HepG2 (cell line): ENCODE measurements around the gene ARMH4. TPM values are rescaled to one million over a fixed set of nuclear protein-coding genes. Genes with fewer than 3 reads are reported as not detected.

Experiments
- CHD4 ChIP-seq: fragments of 200-600 bp; sonication (generic); IDR thresholded peaks from 2 replicates; pipeline ENCODE4 v1.7.0; 2017; ENCODE audit warnings: mild to moderate bottlenecking, low read length, borderline replicate concordance
- ETV5 ChIP-seq: IDR thresholded peaks from 2 replicates; pipeline ENCODE4 v1.6.1; 2018; ENCODE audit warnings: missing biosample characterization, missing genetic modification reagents, inconsistent platforms, borderline replicate concordance
- FOXK2 ChIP-seq: fragments of 450-650 bp; IDR thresholded peaks from 2 replicates; pipeline ENCODE4 v1.6.1; 2016
- KAT7 ChIP-seq: IDR thresholded peaks from 2 replicates; pipeline ENCODE4 v1.6.1; 2018; ENCODE audit warnings: borderline replicate concordance, missing compliant biosample characterization
- KDM4B ChIP-seq: sonication (generic); formaldehyde crosslinking; IDR thresholded peaks from 2 replicates; pipeline ENCODE4 v1.4.0; 2020; ENCODE audit warnings: missing genetic modification reagents
- MAF1 ChIP-seq: sonication (generic); formaldehyde crosslinking; IDR thresholded peaks from 2 replicates; pipeline ENCODE4 v1.5.0; 2020; ENCODE audit warnings: missing genetic modification reagents, borderline replicate concordance
- MBD4 ChIP-seq: IDR thresholded peaks from 2 replicates; pipeline ENCODE4 v1.6.1; 2012; ENCODE audit warnings: low read length, inconsistent platforms, borderline replicate concordance
- NR2F6 ChIP-seq, 2 experiments: IDR thresholded peaks; 2 replicates each; pipeline ENCODE4 v1.6.1; 2016; ENCODE audit warnings: antibody characterized with exemption in 1 of 2, mild to moderate bottlenecking in 1 of 2
- RBM22 ChIP-seq: fragments of 200-400 bp; formaldehyde crosslinking; optimal IDR thresholded peaks from 2 replicates; pipeline ENCODE3; 2017; ENCODE audit warnings: mild to moderate bottlenecking, low read length, moderate library complexity
- ZNF20 ChIP-seq: sonication (generic); formaldehyde crosslinking; IDR thresholded peaks from 2 replicates; pipeline ENCODE4 v1.4.0; 2020; ENCODE audit warnings: mild to moderate bottlenecking, moderate library complexity, missing genetic modification reagents
- ZNF558 ChIP-seq: sonication (generic); formaldehyde crosslinking; IDR thresholded peaks from 2 replicates; pipeline ENCODE4 v1.9.0; 2022; ENCODE audit warnings: mild to moderate bottlenecking, missing genetic modification reagents, borderline replicate concordance
- ZNF563 ChIP-seq: sonication (generic); formaldehyde crosslinking; IDR thresholded peaks from 2 replicates; pipeline ENCODE4 v1.8.0; 2022; ENCODE audit warnings: mild to moderate bottlenecking, moderate library complexity, missing genetic modification reagents
- ZNF674 ChIP-seq: sonication (generic); formaldehyde crosslinking; IDR thresholded peaks from 2 replicates; pipeline ENCODE4 v1.5.0; 2020; ENCODE audit warnings: low read depth, mild to moderate bottlenecking, missing genetic modification reagents
- ZNF703 ChIP-seq: sonication (generic); formaldehyde crosslinking; IDR thresholded peaks from 2 replicates; pipeline ENCODE4 v1.5.1; 2020; ENCODE audit warnings: missing genetic modification reagents, mild to moderate bottlenecking, moderate library complexity, borderline replicate concordance
- ZNF776 ChIP-seq: sonication (generic); formaldehyde crosslinking; IDR thresholded peaks from 2 replicates; pipeline ENCODE4 v1.4.0; 2020; ENCODE audit warnings: mild to moderate bottlenecking, missing genetic modification reagents
- ZNF792 ChIP-seq: IDR thresholded peaks from 2 replicates; pipeline ENCODE4 v1.6.1; 2016
- polyA plus RNA-seq, 8 experiments: library from polyadenylated mRNA; depleted of rRNA in 3 of 8; stranded (reverse) in 7 of 8; unstranded in 1 of 8; fragments of >200 nt; fragmentation: Illumina TruSeq in 4 of 8; extraction: Trizol in 4 of 8; gene quantifications; 2 replicates each; pipeline versions ENCODE4 v1.2.1 to v1.2.3, GENCODE V29; 2011 to 2016; ENCODE audit warnings: low read depth in 4 of 8, missing spikeins in 1 of 8, mixed read lengths in 1 of 8; ENCODE audit not compliant: insufficient read depth in 1 of 8
- total RNA-seq, 5 experiments: library from RNA; depleted of rRNA; stranded (reverse); fragments of >200 nt; fragmentation: Illumina TruSeq; extraction: Trizol; gene quantifications; 2 replicates each; pipeline ENCODE4 v1.2.3, GENCODE V29; 2016; ENCODE audit warnings: low read depth in 1 of 5
- TF ChIP-seq, protein P1 (sequence below): sonication (generic); formaldehyde crosslinking; conservative IDR thresholded peaks from 2 replicates; pipeline ENCODE4 v1.8.0; 2022; ENCODE audit warnings: mild to moderate bottlenecking, moderate library complexity, missing genetic modification reagents
- TF ChIP-seq, protein P2 (sequence below): IDR thresholded peaks from 2 replicates; pipeline ENCODE4 v1.6.1; 2018; ENCODE audit warnings: missing genetic modification reagents, mild to moderate bottlenecking, missing compliant biosample characterization
- TF ChIP-seq, protein P3 (sequence below): fragments of 450-650 bp; IDR thresholded peaks from 2 replicates; pipeline ENCODE4 v1.6.1; 2017
- TF ChIP-seq, protein P4 (sequence below): sonication (generic); formaldehyde crosslinking; IDR thresholded peaks from 2 replicates; pipeline ENCODE4 v1.4.0; 2020; ENCODE audit warnings: low read depth, mild to moderate bottlenecking, missing genetic modification reagents

ARMH4 gene
- total and polyA plus RNA-seq, 2 of the 13 experiments (the other 11 are each of a cell fraction or from before 2014, with no cell fraction given), result 0.02 to 0.18 TPM

DNA sequence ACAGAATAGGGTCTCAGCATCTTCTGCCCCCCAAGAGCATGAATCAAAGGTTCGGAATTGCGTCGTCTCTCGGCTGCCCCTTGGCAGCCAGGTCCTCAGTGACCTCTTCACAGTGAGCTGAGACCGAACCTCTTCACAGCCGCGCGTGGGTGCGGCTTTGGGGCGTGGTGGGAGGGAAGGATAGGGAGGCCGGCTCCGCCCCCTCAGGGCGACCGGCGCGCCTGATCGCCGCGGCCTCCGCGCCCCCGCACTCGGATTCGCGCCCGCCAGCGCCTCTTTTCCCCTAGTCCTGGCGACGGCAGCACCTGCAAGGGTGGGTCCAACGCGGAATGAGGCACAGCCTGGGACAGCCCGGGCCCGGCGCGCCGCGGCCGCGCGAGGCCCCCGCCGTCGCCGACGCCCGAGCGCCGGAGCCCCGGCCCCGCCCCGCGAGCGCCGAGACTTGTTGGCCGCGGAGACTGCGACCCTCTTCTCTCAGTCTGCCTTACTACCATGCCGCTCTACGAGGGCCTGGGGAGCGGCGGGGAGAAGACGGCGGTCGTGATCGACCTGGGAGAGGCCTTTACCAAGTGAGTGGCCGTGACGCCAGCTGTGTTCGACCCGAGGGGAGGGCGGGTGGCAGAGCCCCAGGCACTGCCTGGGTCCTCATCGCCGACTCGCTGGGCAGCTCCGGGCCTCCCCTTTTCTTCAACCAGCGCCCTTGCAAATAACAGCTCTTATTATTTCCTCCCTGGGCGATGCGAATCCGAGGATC is 47.9 kb upstream of the ARMH4 start, which contains the start of gene ACTR10 (continued):
- TF ChIP-seq, protein P1, sequence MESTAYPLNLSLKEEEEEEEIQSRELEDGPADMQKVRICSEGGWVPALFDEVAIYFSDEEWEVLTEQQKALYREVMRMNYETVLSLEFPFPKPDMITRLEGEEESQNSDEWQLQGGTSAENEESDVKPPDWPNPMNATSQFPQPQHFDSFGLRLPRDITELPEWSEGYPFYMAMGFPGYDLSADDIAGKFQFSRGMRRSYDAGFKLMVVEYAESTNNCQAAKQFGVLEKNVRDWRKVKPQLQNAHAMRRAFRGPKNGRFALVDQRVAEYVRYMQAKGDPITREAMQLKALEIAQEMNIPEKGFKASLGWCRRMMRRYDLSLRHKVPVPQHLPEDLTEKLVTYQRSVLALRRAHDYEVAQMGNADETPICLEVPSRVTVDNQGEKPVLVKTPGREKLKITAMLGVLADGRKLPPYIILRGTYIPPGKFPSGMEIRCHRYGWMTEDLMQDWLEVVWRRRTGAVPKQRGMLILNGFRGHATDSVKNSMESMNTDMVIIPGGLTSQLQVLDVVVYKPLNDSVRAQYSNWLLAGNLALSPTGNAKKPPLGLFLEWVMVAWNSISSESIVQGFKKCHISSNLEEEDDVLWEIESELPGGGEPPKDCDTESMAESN, result no peak
- TF ChIP-seq ZNF674 (CRISPR knock-in tag) (no peak), ZNF703 (CRISPR knock-in tag) (no peak), FOXK2 (no peak), ETV5 (CRISPR knock-in tag) (no peak), ZNF558 (CRISPR knock-in tag) (no peak; the same call in 1 of the 2 replicates), ZNF20 (CRISPR knock-in tag) (no peak), KAT7 (CRISPR knock-in tag) (no peak), KDM4B (no peak), RBM22 (no peak), ZNF792 (CRISPR knock-in tag) (no peak), NR2F6 (IDR thresholded peaks at IDR 0.05) (no peak), NR2F6 (CRISPR knock-in tag; IDR thresholded peaks at IDR 0.05) (no peak), MAF1 (CRISPR knock-in tag) (no peak), CHD4 (no peak), ZNF563 (CRISPR knock-in tag) (0 out of 2 replicates have a peak, but pooled peaks have one; percentile 58), ZNF776 (CRISPR knock-in tag) (no peak), MBD4 (no peak)
- TF ChIP-seq, protein P2, sequence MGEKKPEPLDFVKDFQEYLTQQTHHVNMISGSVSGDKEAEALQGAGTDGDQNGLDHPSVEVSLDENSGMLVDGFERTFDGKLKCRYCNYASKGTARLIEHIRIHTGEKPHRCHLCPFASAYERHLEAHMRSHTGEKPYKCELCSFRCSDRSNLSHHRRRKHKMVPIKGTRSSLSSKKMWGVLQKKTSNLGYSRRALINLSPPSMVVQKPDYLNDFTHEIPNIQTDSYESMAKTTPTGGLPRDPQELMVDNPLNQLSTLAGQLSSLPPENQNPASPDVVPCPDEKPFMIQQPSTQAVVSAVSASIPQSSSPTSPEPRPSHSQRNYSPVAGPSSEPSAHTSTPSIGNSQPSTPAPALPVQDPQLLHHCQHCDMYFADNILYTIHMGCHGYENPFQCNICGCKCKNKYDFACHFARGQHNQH, result no peak
- TF ChIP-seq, protein P3, sequence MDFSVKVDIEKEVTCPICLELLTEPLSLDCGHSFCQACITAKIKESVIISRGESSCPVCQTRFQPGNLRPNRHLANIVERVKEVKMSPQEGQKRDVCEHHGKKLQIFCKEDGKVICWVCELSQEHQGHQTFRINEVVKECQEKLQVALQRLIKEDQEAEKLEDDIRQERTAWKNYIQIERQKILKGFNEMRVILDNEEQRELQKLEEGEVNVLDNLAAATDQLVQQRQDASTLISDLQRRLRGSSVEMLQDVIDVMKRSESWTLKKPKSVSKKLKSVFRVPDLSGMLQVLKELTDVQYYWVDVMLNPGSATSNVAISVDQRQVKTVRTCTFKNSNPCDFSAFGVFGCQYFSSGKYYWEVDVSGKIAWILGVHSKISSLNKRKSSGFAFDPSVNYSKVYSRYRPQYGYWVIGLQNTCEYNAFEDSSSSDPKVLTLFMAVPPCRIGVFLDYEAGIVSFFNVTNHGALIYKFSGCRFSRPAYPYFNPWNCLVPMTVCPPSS, result no peak
- TF ChIP-seq, protein P4, sequence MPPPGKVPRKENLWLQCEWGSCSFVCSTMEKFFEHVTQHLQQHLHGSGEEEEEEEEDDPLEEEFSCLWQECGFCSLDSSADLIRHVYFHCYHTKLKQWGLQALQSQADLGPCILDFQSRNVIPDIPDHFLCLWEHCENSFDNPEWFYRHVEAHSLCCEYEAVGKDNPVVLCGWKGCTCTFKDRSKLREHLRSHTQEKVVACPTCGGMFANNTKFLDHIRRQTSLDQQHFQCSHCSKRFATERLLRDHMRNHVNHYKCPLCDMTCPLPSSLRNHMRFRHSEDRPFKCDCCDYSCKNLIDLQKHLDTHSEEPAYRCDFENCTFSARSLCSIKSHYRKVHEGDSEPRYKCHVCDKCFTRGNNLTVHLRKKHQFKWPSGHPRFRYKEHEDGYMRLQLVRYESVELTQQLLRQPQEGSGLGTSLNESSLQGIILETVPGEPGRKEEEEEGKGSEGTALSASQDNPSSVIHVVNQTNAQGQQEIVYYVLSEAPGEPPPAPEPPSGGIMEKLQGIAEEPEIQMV (CRISPR knock-in tag), result no peak
